22Rv1 (cell line): ENCODE measurements around the gene LRRFIP1.

Experiments
- H3K27ac ChIP-seq: fragments of 450-650 bp; 2 replicates; pipeline ENCODE4 v1.5.1; 2017
- CTCF ChIP-seq: fragments of 450-650 bp; IDR thresholded peaks from 2 replicates; pipeline ENCODE4 v1.5.1; 2017; ENCODE audit warnings: mild to moderate bottlenecking
- ZFX ChIP-seq: fragments of 450-650 bp; IDR thresholded peaks from 2 replicates; pipeline ENCODE4 v1.6.1; 2017; ENCODE audit warnings: antibody characterized with exemption, borderline replicate concordance

Gene LRRFIP1

DNA sequence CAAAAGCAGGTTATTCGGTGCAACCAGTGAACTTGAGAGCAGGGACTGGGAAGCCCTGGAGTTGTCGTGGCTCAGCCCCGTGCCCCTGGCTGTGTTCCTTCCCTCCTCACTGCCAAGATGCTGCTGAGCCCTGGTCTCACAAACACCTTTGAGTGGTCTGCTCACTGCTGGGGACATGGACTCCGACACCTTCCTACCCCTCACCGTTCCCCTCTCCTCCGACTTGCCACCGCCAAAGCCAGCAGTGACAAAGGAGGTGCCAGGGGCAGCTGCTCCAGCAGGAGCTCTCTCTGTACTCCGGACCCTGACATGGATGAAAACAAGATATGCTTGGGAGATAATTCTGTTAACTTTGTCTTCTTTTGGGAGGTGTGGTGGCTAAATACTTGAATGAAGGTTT lies 17.9 kb downstream of the LRRFIP1 start:
- no peak overlapping the region for H3K27ac ChIP-seq
- TF ChIP-seq CTCF (no peak), ZFX (no peak)

GRCh38 chr2:237647176-237648015 lies 20.0 kb downstream of the LRRFIP1 start:
- H3K27ac ChIP-seq = no peak overlapping the region
- TF ChIP-seq CTCF = no peak
- no peak for TF ChIP-seq ZFX

GRCh38 chr2:237648016-237648381 lies 20.6 kb downstream of the LRRFIP1 start:
- H3K27ac ChIP-seq = no peak overlapping the region
- TF ChIP-seq ZFX = no peak
- TF ChIP-seq CTCF = no peak

DNA sequence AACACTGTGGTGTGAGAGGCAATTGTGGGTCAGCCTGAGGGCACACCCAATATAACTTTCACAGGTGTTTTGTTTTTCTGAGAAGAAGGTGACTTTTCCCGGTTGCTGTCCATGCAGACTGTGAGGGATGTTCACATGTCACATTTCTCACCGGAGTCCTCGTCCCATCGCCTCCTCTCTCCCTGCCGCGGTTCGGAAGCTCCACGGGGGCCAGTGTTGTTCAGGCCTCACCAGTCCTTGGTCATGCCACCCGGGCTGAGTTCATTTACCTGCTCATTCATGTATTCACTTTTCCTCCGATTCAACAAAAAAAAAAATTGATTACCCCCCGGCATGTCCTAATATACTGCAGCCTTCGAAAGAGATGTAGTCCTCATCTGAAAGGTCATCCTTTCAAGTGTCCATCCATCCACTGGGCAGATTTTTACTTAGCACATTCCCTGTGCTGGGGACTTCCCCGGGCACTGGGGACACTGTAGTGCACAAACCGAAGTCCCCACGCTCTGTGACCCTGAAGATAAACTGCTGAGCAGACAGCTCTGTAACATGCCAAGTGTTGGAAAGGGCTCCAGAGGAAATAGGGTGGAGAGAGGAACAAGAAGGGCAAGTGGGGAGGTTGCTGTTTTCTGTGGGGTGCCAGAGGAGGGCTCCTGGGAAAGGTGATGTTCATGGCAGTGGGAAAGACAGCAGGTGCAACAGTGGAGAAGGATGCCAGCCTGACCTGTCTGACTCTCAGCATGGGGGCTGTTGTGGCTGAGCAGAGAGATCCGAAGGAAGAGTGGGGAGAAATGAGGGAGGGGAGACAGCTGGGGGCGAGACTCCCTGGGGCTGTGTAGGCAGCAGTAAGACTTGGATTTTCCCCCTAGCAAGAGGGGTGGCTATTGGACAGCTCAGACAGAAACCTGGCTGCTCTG lies 22.4 kb downstream of the LRRFIP1 start:
- no peak for TF ChIP-seq CTCF
- TF ChIP-seq ZFX = no peak
- H3K27ac ChIP-seq = no peak overlapping the region

DNA sequence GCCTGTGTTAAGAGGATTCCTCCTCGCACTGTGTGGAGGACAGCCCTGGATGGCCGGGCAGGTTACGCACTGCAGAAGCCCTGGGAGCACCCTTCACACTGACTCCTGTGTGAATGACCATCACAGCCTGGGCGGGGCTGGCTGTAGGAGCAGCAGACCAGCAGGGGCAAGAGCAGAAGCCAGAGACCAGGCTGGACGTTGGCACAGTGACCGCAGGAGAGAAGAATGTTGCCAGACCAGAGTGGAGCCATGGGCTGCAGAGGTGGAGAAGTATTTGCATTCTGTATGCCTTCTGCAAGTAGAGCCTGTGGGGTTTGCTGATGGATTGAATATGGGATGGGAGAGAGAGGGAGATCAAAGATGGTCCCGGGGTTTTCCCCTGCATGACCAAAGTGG lies 23.1 kb downstream of the LRRFIP1 start:
- TF ChIP-seq ZFX (no peak), CTCF (no peak)
- H3K27ac ChIP-seq = no peak overlapping the region

GRCh38 chr2:237651761-237652160 lies 24.4 kb downstream of the LRRFIP1 start:
- H3K27ac ChIP-seq = no peak overlapping the region
- no peak for TF ChIP-seq CTCF
- TF ChIP-seq ZFX = no peak

- H3K27ac ChIP-seq = no peak overlapping the region
- TF ChIP-seq CTCF = no peak
- no peak for TF ChIP-seq ZFX
These were observed 24.8 kb downstream of the LRRFIP1 start for GRCh38 chr2:237652181-237652580.
